NT2/D1 (cell line): ENCODE results near the gene DNAJC6.

Experiments used
- DNase-seq: peaks from one replicate; pipeline ENCODE4 v3.0.0-alpha.2; 2011; ENCODE audit warnings: low read depth, low spot score
- H3K27me3 ChIP-seq: 2 replicates; pipeline ENCODE4 v1.6.0; 2011; ENCODE audit warnings: mild to moderate bottlenecking; ENCODE audit not compliant: insufficient read length, insufficient read depth
- H3K36me3 ChIP-seq: 2 replicates; pipeline ENCODE4 v1.6.1; 2011; ENCODE audit warnings: mild to moderate bottlenecking, low read length, mixed read lengths; ENCODE audit not compliant: insufficient read depth, insufficient read length
- H3K4me1 ChIP-seq: 2 replicates; pipeline ENCODE4 v1.5.1; 2011; ENCODE audit not compliant: insufficient read depth, insufficient read length
- H3K4me3 ChIP-seq: 2 replicates; pipeline ENCODE4 v1.5.1; 2011; ENCODE audit warnings: low read depth; ENCODE audit not compliant: insufficient read length
- H3K9ac ChIP-seq: 2 replicates; pipeline ENCODE4 v1.6.0; 2011; ENCODE audit warnings: low read depth; ENCODE audit not compliant: insufficient read length
- H3K9me3 ChIP-seq: 2 replicates; pipeline ENCODE4 v1.5.1; 2011; ENCODE audit warnings: mild to moderate bottlenecking, low read length; ENCODE audit not compliant: insufficient read depth
- SUZ12 ChIP-seq: IDR thresholded peaks from 2 replicates; pipeline ENCODE4 v1.6.1; 2011; ENCODE audit not compliant: insufficient read length, insufficient read depth; ENCODE audit errors: extremely low read depth
- YY1 ChIP-seq: IDR thresholded peaks from 2 replicates; pipeline ENCODE4 v1.6.1; 2011; ENCODE audit not compliant: insufficient read length, insufficient read depth
- ZNF274 ChIP-seq: IDR thresholded peaks from 2 replicates; pipeline ENCODE4 v1.6.1; 2011; ENCODE audit warnings: mild to moderate bottlenecking, low read depth, low read length

Gene DNAJC6

DNA sequence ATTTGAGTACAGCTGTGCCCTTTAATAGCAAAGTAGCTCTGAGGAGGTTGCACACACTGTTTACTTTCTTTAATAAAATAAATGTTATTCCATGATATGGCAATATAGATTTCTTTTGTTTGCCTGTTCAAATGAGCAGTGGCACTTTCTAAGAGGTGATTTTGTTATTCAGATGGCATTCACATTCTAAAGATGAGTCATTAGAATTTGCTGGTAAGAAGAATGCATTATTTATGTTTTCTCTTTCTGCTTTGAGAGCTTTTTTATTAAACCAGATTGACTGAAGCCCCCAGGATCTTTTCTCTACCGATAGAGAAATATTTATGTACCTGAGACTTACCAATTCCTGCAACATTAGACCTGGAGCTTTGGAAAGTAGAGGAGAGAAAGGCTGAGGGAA lies 100.0 kb downstream of the DNAJC6 start:
- TF ChIP-seq ZNF274: no peak
- no peak for TF ChIP-seq SUZ12
- no peak for TF ChIP-seq YY1
- no peak for DNase-seq
- Histone ChIP-seq H3K9ac (no peak overlapping the region), H3K9me3 (no peaks in the 10 kb centered on the region), H3K4me3 (no peak overlapping the region), H3K4me1 (no peaks in the 10 kb centered on the region), H3K36me3 (peaks cover 6% of the 10 kb centered on the region), H3K27me3 (no peaks in the 10 kb centered on the region)

DNA sequence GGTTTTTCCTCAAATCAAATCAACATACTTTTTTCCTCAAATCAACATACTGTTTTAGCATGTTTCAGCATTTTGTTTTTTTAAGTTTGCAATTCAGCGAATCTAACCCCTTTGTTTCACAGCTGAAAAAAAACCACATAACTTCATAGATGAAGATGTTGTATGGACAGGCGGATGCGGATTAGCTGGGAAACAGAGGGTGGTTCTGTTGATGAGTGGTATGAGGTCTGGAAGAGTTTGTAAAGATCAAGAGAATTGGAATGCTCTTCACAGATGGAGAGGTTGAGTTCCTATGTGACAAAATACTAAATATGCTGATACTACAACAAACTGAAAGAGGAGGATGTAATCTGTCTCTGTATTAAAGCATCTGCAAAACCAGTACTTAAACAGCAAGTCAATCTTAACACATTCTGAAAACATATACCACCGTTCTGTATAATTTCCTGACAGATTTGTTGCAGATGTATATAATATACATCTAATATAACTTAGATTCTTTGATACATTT lies 100.5 kb downstream of the DNAJC6 start:
- Histone ChIP-seq H3K4me1 (no peaks in the 10 kb centered on the region), H3K27me3 (no peaks in the 10 kb centered on the region), H3K4me3 (no peak overlapping the region), H3K9me3 (no peaks in the 10 kb centered on the region), H3K36me3 (peaks cover 6% of the 10 kb centered on the region), H3K9ac (no peak overlapping the region)
- TF ChIP-seq ZNF274 (no peak), SUZ12 (no peak), YY1 (no peak)
- DNase-seq: no peak

DNA sequence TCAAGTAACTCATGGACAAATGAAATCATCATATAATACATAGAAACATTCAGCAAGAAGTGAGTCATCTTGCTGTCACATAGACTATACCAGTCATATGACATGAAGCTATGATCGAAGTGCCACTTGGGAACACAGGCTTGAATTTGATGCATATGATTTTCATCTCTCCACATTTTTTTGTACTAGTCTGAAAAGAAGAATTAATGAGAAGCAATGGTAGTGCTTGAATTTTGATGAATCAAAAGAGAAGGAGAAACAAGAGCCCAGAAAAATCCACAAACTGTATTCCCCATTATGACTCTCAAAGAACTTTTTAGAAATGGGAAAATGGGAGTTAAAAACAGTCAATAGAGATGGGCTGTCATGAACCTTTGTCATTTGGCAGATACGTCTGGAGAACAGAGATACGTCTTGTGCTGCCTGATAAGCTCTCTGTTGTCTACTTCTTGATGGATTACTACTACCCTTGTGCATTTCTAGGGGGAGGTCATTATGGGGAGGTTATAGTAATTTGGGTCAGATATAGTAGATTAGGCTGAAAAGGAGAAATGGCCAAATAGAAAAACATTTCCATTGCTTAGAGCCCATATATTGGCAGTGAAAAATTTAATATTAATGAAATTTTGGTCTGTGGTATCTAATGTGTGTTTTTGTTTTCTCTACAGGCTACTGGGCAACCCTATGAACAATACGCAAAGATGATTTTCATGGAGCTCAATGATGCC lies 103.1 kb downstream of the DNAJC6 start:
- DNase-seq: no peak
- Histone ChIP-seq H3K9me3 (no peaks in the 10 kb centered on the region), H3K27me3 (no peaks in the 10 kb centered on the region), H3K4me3 (no peak overlapping the region), H3K36me3 (peaks cover 2% of the 10 kb centered on the region), H3K4me1 (peaks cover 3% of the 10 kb centered on the region), H3K9ac (no peak overlapping the region)
- TF ChIP-seq SUZ12 (no peak), ZNF274 (no peak), YY1 (no peak)

DNA sequence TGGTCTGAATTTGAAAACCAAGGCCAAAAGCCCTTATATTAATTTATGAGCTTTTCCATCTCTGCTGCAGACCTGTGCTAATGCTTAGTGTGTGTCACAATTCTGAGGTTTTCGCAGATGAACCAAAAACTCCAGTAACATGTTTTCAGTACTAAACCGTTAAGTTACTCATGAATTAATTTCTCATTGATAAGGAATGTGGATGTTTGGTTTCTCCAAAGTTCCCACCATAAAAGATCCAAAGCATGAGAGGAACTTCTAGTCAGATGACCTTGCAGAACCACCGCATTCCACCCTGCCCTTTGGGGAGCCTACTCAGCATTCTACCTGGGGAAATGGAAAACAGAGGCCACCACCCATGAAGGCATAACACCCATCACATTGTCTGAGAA lies 103.6 kb downstream of the DNAJC6 start:
- Histone ChIP-seq H3K4me3 (no peak overlapping the region), H3K4me1 (peaks cover 4% of the 10 kb centered on the region), H3K9me3 (no peaks in the 10 kb centered on the region), H3K36me3 (peaks cover 2% of the 10 kb centered on the region), H3K9ac (no peak overlapping the region), H3K27me3 (no peaks in the 10 kb centered on the region)
- no peak for TF ChIP-seq SUZ12
- no peak for DNase-seq

DNA sequence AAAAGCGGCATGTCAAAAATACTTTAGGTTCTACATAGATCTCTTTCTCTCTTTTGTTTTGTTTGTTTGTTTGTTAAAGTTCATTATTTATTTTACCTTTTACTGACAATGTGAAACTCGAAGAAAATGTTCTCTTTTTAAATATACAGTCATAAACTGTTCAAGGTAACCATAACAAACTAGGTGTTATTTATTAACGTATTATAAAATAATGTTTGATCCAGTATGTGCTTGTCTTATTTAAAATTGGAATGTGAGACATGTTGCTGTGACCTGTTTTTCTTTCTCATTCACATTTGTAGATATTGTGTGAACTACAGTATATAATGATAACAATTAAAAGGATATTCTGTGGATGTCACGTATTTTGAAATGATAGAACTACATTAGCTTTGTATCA lies 105.2 kb downstream of the DNAJC6 start:
- no peaks in the 10 kb centered on the region for H3K36me3 ChIP-seq
- TF ChIP-seq YY1: no peak
- no peak for TF ChIP-seq SUZ12
- no peak for TF ChIP-seq ZNF274

DNA sequence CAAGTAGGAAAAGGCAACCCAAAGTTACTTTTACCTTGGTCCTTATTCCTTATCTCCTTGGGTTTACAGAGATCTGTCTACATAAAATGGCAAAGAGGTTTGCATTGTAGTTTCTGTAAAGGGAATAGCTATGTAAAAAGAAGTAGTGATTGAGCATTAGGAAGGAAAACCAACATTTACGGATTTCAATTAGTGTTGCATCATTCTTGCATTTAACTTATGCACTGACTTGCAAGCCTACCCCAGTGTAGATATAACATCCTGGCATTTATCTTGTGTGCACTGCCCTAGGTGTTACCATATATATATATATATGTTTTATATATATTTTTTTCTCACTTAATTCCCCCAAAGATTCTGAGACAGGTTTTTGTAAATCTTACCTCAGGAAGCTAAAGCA lies 107.4 kb downstream of the DNAJC6 start:
- TF ChIP-seq SUZ12 (no peak), YY1 (no peak), ZNF274 (no peak)
- no peaks in the 10 kb centered on the region for H3K9me3 ChIP-seq
- H3K9ac ChIP-seq: no peak overlapping the region
- peaks cover 4% of the 10 kb centered on the region for H3K4me1 ChIP-seq
- DNase-seq: no peak
- no peaks in the 10 kb centered on the region for H3K27me3 ChIP-seq
- H3K36me3 ChIP-seq: no peaks in the 10 kb centered on the region
- no peak overlapping the region for H3K4me3 ChIP-seq

More for the DNA sequence above, 105.2 kb downstream of the DNAJC6 start:
- no peak overlapping the region for H3K4me3 ChIP-seq
- H3K9me3 ChIP-seq: no peaks in the 10 kb centered on the region
- no peaks in the 10 kb centered on the region for H3K27me3 ChIP-seq
- peaks cover 4% of the 10 kb centered on the region for H3K4me1 ChIP-seq
- DNase-seq: no peak
- no peak overlapping the region for H3K9ac ChIP-seq

DNA sequence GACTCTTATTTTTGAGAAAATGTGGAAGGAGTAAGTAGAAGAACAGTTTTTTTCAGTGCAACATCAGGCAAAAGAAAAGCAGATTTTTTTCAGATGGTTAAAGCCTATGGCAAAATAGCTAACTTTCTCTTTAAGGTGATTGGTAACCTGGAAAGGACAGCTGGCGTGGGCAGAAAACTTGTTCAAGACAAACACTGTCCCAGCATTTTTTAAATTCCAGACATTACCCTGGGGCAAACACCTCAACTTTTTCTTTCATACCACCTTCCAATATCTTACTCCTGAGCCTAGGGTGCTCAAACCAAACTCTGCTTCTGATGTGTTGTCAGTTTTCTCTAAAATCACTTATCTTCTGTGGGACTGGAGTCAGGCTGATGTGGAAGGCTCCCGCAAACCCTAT lies 108.4 kb downstream of the DNAJC6 start:
- Histone ChIP-seq H3K9me3 (no peaks in the 10 kb centered on the region), H3K4me1 (peaks cover 9% of the 10 kb centered on the region), H3K4me3 (no peak overlapping the region), H3K36me3 (peaks cover 6% of the 10 kb centered on the region), H3K27me3 (no peaks in the 10 kb centered on the region), H3K9ac (no peak overlapping the region)
- DNase-seq: no peak
- TF ChIP-seq SUZ12 (no peak), ZNF274 (no peak), YY1 (no peak)
